ENCODE data around the gene FNIP1. TPM values are rescaled to one million over a fixed set of nuclear protein-coding genes. Genes with fewer than 3 reads are reported as not detected.

Gene FNIP1
- total and polyA plus RNA-seq, 2 of the 8 experiments (the other 6 are each of a cell fraction or from before 2014, with no cell fraction given) = 3.5 to 17.3 TPM

DNA sequence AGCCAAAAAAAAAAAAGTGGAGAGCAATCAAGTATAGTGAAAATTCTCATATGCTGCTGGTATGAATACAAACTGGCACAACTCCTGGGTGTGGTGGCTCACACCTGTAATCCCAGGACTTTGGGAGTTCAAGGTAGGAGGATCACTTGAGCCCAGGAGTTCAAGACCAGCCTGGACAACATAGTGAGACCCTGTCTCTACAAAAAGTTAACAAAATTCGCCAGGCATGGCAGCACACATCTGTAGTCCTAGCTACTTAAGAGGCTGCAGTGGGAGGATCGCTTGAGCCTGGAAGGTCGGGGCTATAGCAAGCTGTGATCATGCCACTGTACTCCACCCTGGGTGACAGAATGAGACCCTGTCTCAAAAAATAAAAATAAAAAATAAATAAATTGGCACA lies 51.7 kb downstream of the FNIP1 start:
- Histone ChIP-seq H3K79me2 (ENCODE audit: control insufficient read depth in 1 of 2, insufficient read depth in 2 of 2, low read length in 2 of 2) (peaks cover 0 to 12% of the 10 kb centered on the region in 2 experiments; a peak in 2 of 4 replicates), H3K9ac (replicated peaks in 1 of 4; ENCODE audit: extremely low read depth in 1 of 4, low read depth in 3 of 4, low read length in 3 of 4) (no peak overlapping the region), H2BK20ac (ENCODE audit: low read length) (no peak overlapping the region), H3K23ac (ENCODE audit: insufficient read length) (no peak overlapping the region), H3K4me3 (ENCODE audit: extremely low read depth in 1 of 4, insufficient read depth in 2 of 4, low read depth in 3 of 4, low read length in 4 of 4) (no peak overlapping the region), H2BK12ac (ENCODE audit: low read depth, low read length) (no peak overlapping the region), H4K5ac (ENCODE audit: insufficient read length, low read depth, low read length) (no peak overlapping the region), H3K79me1 (ENCODE audit: low read depth, low read length) (peaks cover 2% of the 10 kb centered on the region; the same call in 1 of the 2 replicates), H3K14ac (ENCODE audit: insufficient read length) (no peak overlapping the region), H3K36me3 (ENCODE audit: control insufficient read depth in 2 of 4, insufficient read depth in 4 of 4, low read length in 3 of 4) (peaks cover 0 to 5% (median 0%) of the 10 kb centered on the region in 4 experiments; a peak in 1 of 8 replicates), H3K4me1 (replicated peaks in 1 of 4; ENCODE audit: control insufficient read depth in 3 of 4, insufficient read depth in 4 of 4, low read length in 3 of 4) (no peaks in the 10 kb centered on the region), H2AK5ac (ENCODE audit: low read depth, low read length) (no peak overlapping the region), H3K18ac (ENCODE audit: extremely low read depth, low read length) (no peak overlapping the region), H4K8ac (ENCODE audit: extremely low read depth, insufficient read depth, low read length) (no peak overlapping the region), H3K9me3 (ENCODE audit: insufficient read depth in 2 of 2, low read depth in 1 of 2, low read length in 1 of 2) (no peaks in the 10 kb centered on the region), H3K56ac (replicated peaks; ENCODE audit: insufficient read length, low read depth, low read length) (no peak overlapping the region), H2AFZ (ENCODE audit: low read length) (no peak overlapping the region), H3K4ac (replicated peaks; ENCODE audit: insufficient read length, low read depth, low read length) (no peak overlapping the region), H4K91ac (replicated peaks; ENCODE audit: insufficient read length, low read length) (no peak overlapping the region), H2BK120ac (replicated peaks; ENCODE audit: low read depth, low read length) (no peak overlapping the region), H2BK15ac (ENCODE audit: low read length) (no peak overlapping the region), H3K23me2 (ENCODE audit: low read depth, low read length) (no peaks in the 10 kb centered on the region; the same call in 1 of the 2 replicates), H3K27me3 (replicated peaks in 1 of 4; ENCODE audit: control insufficient read depth in 3 of 4, extremely low read depth in 1 of 4, insufficient read depth in 3 of 4, low read length in 3 of 4) (no peaks in the 10 kb centered on the region), H3K27ac (ENCODE audit: low read depth, low read length) (no peak overlapping the region), H4K20me1 (replicated peaks in 1 of 2; ENCODE audit: control insufficient read depth in 1 of 2, insufficient read depth in 2 of 2, low read length in 2 of 2) (peaks cover 0 to 3% of the 10 kb centered on the region in 2 experiments), H2BK5ac (ENCODE audit: low read depth, low read length) (no peak overlapping the region), H3K4me2 (ENCODE audit: insufficient read depth in 1 of 2, low read depth in 2 of 2, low read length in 2 of 2) (no peak overlapping the region)
- FAIRE-seq (no peak), DNase-seq (ENCODE audit: low read depth in 1 of 2, low spot score in 2 of 2) (no peak)
- WGBS, 2 experiments (ENCODE audit: extremely low coverage in 1 of 2, insufficient coverage in 1 of 2, insufficient read length in 1 of 2, insufficient replicate concordance in 2 of 2, low coverage in 1 of 2, low lambda C conversion rate in 2 of 2, missing lambda C conversion rate in 1 of 2) = 89% methylated on average over 3 of the region's 3 CpGs; no CpG with 5 or more reads in 1 of the 2 experiments
- ChIA-PET CTCF (ENCODE audit: partially characterized antibody) (no interaction called here), POLR2A (ENCODE audit: partially characterized antibody) (no interaction called here)
- no peak for TF ChIP-seq MAFK (IDR thresholded peaks at IDR 0.05; ENCODE audit: low read depth, low read length)
- TF ChIP-seq JUND (IDR thresholded peaks at IDR 0.05; ENCODE audit: low read length) = no peak
- TF ChIP-seq, protein P1, sequence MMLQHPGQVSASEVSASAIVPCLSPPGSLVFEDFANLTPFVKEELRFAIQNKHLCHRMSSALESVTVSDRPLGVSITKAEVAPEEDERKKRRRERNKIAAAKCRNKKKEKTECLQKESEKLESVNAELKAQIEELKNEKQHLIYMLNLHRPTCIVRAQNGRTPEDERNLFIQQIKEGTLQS (IDR thresholded peaks at IDR 0.05; ENCODE audit: insufficient read depth, low read depth, low read length) = no peak
- no peak for TF ChIP-seq CHD2 (IDR thresholded peaks at IDR 0.05; ENCODE audit: low read length)
- no peak for TF ChIP-seq POU5F1 (IDR thresholded peaks at IDR 0.05; ENCODE audit: low read depth, low read length)
- TF ChIP-seq KDM5A (IDR thresholded peaks at IDR 0.05; ENCODE audit: low read length) = no peak
- no peak for TF ChIP-seq FOSL1 (IDR thresholded peaks at IDR 0.05; ENCODE audit: insufficient read depth, low read depth, low read length)
- TF ChIP-seq NANOG (IDR thresholded peaks at IDR 0.05; ENCODE audit: insufficient read depth, low read depth, low read length, poor library complexity, severe bottlenecking) = no peak
- TF ChIP-seq POLR2AphosphoS5 (IDR thresholded peaks at IDR 0.05; ENCODE audit: low read depth, low read length) = no peak
- TF ChIP-seq CTBP2 (IDR thresholded peaks at IDR 0.05; ENCODE audit: borderline replicate concordance, insufficient read depth, insufficient read length, low read length) = no peak
- TF ChIP-seq CBX5 (IDR thresholded peaks at IDR 0.05; ENCODE audit: low read depth, low read length) = no peak
- no peak for TF ChIP-seq RXRA (IDR thresholded peaks at IDR 0.05; ENCODE audit: insufficient read depth, low read depth, low read length)
- no peak for TF ChIP-seq GTF2F1 (IDR thresholded peaks at IDR 0.05; ENCODE audit: borderline replicate concordance, low read depth, low read length)
- no peak for TF ChIP-seq BCL11A (IDR thresholded peaks at IDR 0.05; ENCODE audit: low read depth in 2 of 2, low read length in 2 of 2)
